Measurements from ENCODE around the gene TSPAN18.

TSPAN18 gene

GRCh38 chr11:44835938-44836337, 109.2 kb downstream of the TSPAN18 start:
- H4K20me1 ChIP-seq (ENCODE audit: insufficient read depth, low read length): no peaks in the 10 kb centered on the region

DNA sequence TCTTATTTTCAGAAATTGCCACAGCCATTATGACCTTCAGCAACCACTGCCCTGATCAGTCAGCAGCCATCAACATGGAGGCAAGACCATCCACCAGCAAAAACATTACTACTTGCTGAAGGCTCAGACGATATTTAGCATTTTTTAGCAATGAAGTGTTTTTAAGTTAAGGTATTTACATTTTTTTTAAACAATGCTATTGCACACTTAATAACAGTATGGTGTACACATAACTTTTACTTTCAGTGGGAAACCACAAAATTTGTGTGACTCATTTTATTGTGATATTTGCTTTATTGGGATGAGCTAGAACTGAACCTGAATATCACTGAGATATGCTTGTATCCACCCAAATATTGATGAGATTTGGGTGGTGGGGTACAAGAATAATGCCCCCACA, 110.9 kb downstream of the TSPAN18 start:
- no peaks in the 10 kb centered on the region for H3F3A ChIP-seq (ENCODE audit: insufficient read depth, low read length)
- no peaks in the 10 kb centered on the region for H3K9me3 ChIP-seq (ENCODE audit: low read length)
- 0 out of 2 replicates have a peak, but pooled peaks cover 4% of the 10 kb centered on the region for H3K27me3 ChIP-seq (ENCODE audit: insufficient read depth, low read length)
- H3K9ac ChIP-seq (ENCODE audit: low read length): no peak overlapping the region
- no peaks in the 10 kb centered on the region for H3K9me2 ChIP-seq (ENCODE audit: low read depth, low read length)
- no peaks in the 10 kb centered on the region for H3K4me1 ChIP-seq (ENCODE audit: insufficient read depth, low read length, severe bottlenecking)
- H2AFZ ChIP-seq (ENCODE audit: low read length): no peak overlapping the region
- H3K79me2 ChIP-seq (ENCODE audit: insufficient read depth, low read length): no peaks in the 10 kb centered on the region
- H3K36me3 ChIP-seq (ENCODE audit: insufficient read depth, low read length): no peaks in the 10 kb centered on the region
- no peak overlapping the region for H3K27ac ChIP-seq (ENCODE audit: low read depth, low read length, poor library complexity, severe bottlenecking)
- TF ChIP-seq CTCF (IDR thresholded peaks at IDR 0.05; ENCODE audit: low read length) (no peak), EZH2 (IDR thresholded peaks at IDR 0.05; ENCODE audit: borderline replicate concordance, low read length) (no peak)
- no peak overlapping the region for H3K4me2 ChIP-seq (ENCODE audit: low read length)
- H4K20me1 ChIP-seq (ENCODE audit: insufficient read depth, low read length): no peaks in the 10 kb centered on the region
- no peak overlapping the region for H3K4me3 ChIP-seq (ENCODE audit: low read depth, low read length, poor library complexity, severe bottlenecking)

More at GRCh38 chr11:44835938-44836337, 109.2 kb downstream of the TSPAN18 start:
- Histone ChIP-seq H3K9me3 (ENCODE audit: low read length) (no peaks in the 10 kb centered on the region), H2AFZ (ENCODE audit: low read length) (no peak overlapping the region), H3K36me3 (ENCODE audit: insufficient read depth, low read length) (no peaks in the 10 kb centered on the region), H3K27me3 (ENCODE audit: insufficient read depth, low read length) (0 out of 2 replicates have a peak, but pooled peaks cover 4% of the 10 kb centered on the region), H3K9ac (ENCODE audit: low read length) (no peak overlapping the region), H3K4me1 (ENCODE audit: insufficient read depth, low read length, severe bottlenecking) (no peaks in the 10 kb centered on the region), H3K27ac (ENCODE audit: low read depth, low read length, poor library complexity, severe bottlenecking) (no peak overlapping the region), H3K4me2 (ENCODE audit: low read length) (no peak overlapping the region), H3F3A (ENCODE audit: insufficient read depth, low read length) (no peaks in the 10 kb centered on the region), H3K79me2 (ENCODE audit: insufficient read depth, low read length) (no peaks in the 10 kb centered on the region), H3K9me2 (ENCODE audit: low read depth, low read length) (no peaks in the 10 kb centered on the region), H3K4me3 (ENCODE audit: low read depth, low read length, poor library complexity, severe bottlenecking) (no peak overlapping the region)
- no peak for TF ChIP-seq EZH2 (IDR thresholded peaks at IDR 0.05; ENCODE audit: borderline replicate concordance, low read length)
- no peak for TF ChIP-seq CTCF (IDR thresholded peaks at IDR 0.05; ENCODE audit: low read length)

DNA sequence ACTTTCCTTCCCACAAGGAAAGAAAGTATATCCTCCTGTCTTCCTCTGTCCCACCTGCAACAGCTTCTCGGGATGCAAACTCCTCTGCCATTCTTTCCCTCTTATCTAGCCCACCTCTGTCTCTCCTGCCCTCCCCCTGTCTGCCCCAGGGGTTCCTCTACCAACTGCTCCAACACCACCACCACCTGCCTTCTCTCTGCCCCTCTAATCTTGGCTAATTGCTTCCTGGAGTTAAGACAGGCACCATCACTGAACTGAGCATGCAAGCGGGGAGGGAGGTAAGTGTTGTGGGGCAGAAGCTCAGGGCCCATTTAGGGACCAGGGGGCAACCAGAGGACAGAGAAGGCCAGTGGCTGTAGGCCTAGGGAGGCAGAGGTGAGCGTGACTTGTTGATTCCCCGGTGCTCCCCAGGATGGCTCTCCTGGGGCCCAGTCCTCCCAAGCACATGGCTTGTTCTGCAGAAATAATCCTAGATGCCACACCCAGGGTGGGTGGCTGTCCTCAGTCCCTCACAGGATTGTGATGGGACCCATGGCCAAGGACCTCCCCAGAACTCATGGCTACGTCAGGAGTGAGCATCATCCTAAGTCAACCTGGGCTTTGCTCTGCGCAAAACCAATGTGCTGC, 112.8 kb downstream of the TSPAN18 start:
- no peaks in the 10 kb centered on the region for H3K4me1 ChIP-seq (ENCODE audit: insufficient read depth, low read length, severe bottlenecking)
- no peaks in the 10 kb centered on the region for H4K20me1 ChIP-seq (ENCODE audit: insufficient read depth, low read length)
- H3K9ac ChIP-seq (ENCODE audit: low read length): no peak overlapping the region
- no peak overlapping the region for H3K4me3 ChIP-seq (ENCODE audit: low read depth, low read length, poor library complexity, severe bottlenecking)
- H3F3A ChIP-seq (ENCODE audit: insufficient read depth, low read length): no peaks in the 10 kb centered on the region
- H3K9me3 ChIP-seq (ENCODE audit: low read length): no peaks in the 10 kb centered on the region
- no peaks in the 10 kb centered on the region for H3K36me3 ChIP-seq (ENCODE audit: insufficient read depth, low read length)
- no peak overlapping the region for H2AFZ ChIP-seq (ENCODE audit: low read length)
- no peaks in the 10 kb centered on the region for H3K9me2 ChIP-seq (ENCODE audit: low read depth, low read length)
- H3K27ac ChIP-seq (ENCODE audit: low read depth, low read length, poor library complexity, severe bottlenecking): no peak overlapping the region
- H3K27me3 ChIP-seq (ENCODE audit: insufficient read depth, low read length): 0 out of 2 replicates have a peak, but pooled peaks cover 4% of the 10 kb centered on the region
- no peaks in the 10 kb centered on the region for H3K79me2 ChIP-seq (ENCODE audit: insufficient read depth, low read length)
- no peak for TF ChIP-seq CTCF (IDR thresholded peaks at IDR 0.05; ENCODE audit: low read length)
- TF ChIP-seq EZH2 (IDR thresholded peaks at IDR 0.05; ENCODE audit: borderline replicate concordance, low read length): no peak
- no peak overlapping the region for H3K4me2 ChIP-seq (ENCODE audit: low read length)

Data from OCI-LY1 (cell line).